WTC11 (cell line): Measurements from ENCODE around the gene TPBGL. TPM values are rescaled to one million over a fixed set of nuclear protein-coding genes. Genes with fewer than 3 reads are reported as not detected.

Experiments used
- ATAC-seq: fragments of 200-7000 bp; cut with Tn5 transposase; 2 replicates; pipeline ENCODE4 v1.10.0; 2021; ENCODE audit warnings: mild to moderate bottlenecking, moderate library complexity
- CTCF ChIA-PET: fragments of 300-600 bp; sonication (Branson Sonifier 250); formaldehyde crosslinking; loops from one replicate; lab custom pipeline; 2021; ENCODE audit warnings: antibody characterized with exemption; lab: Charles Lee
- POLR2A ChIA-PET: fragments of 350-600 bp; sonication (Branson Sonifier 250); formaldehyde crosslinking; loops from one replicate; lab custom pipeline; 2021; ENCODE audit warnings: antibody characterized with exemption; lab: Charles Lee
- DNase-seq: peaks from one replicate; pipeline ENCODE4 v3.0.0; 2021; ENCODE audit warnings: low spot score
- H3K27ac Mint-ChIP-seq: 2 replicates; pipeline ENCODE4 v1.8.0; 2021; ENCODE audit warnings: mixed read lengths
- H3K27me3 Mint-ChIP-seq: 2 replicates; pipeline ENCODE4 v1.8.0; 2021; ENCODE audit warnings: low read depth, mild to moderate bottlenecking, moderate library complexity, mixed read lengths
- H3K36me3 Mint-ChIP-seq: 2 replicates; pipeline ENCODE4 v1.8.0; 2021; ENCODE audit warnings: mixed read lengths
- H3K4me1 Mint-ChIP-seq: 2 replicates; pipeline ENCODE4 v1.8.0; 2022; ENCODE audit warnings: mixed read lengths
- H3K4me3 Mint-ChIP-seq: 2 replicates; pipeline ENCODE4 v1.8.0; 2021; ENCODE audit warnings: mild to moderate bottlenecking, moderate library complexity, mixed read lengths
- H3K9me3 Mint-ChIP-seq: 2 replicates; pipeline ENCODE4 v1.8.0; 2021; ENCODE audit warnings: mixed read lengths
- ATF1 ChIP-seq: sonication (generic); formaldehyde crosslinking; IDR thresholded peaks from 2 replicates; pipeline ENCODE4 v1.8.1; 2023; ENCODE audit warnings: mild to moderate bottlenecking, moderate library complexity, missing genetic modification reagents
- CBFB ChIP-seq: sonication (generic); formaldehyde crosslinking; IDR thresholded peaks from 2 replicates; pipeline ENCODE4 v1.8.1; 2022; ENCODE audit warnings: mild to moderate bottlenecking, low read depth, missing genetic modification reagents
- ETV6 ChIP-seq: sonication (generic); formaldehyde crosslinking; IDR thresholded peaks from 2 replicates; pipeline ENCODE4 v1.8.1; 2022; ENCODE audit warnings: mild to moderate bottlenecking, missing genetic modification reagents
- FOXK1 ChIP-seq: sonication (generic); formaldehyde crosslinking; IDR thresholded peaks from 2 replicates; pipeline ENCODE4 v1.8.0; 2022; ENCODE audit warnings: mild to moderate bottlenecking, moderate library complexity, missing genetic modification reagents
- KAT7 ChIP-seq: sonication (generic); formaldehyde crosslinking; IDR thresholded peaks from 2 replicates; pipeline ENCODE4 v1.8.1; 2023; ENCODE audit warnings: missing genetic modification reagents, mild to moderate bottlenecking, borderline replicate concordance
- MXD4 ChIP-seq: fragments of 250-450 bp; sonication (Bioruptor Pico); IDR thresholded peaks from 2 replicates; pipeline ENCODE4 v1.8.0; 2021; ENCODE audit warnings: mild to moderate bottlenecking, moderate library complexity, borderline replicate concordance
- NR3C1 ChIP-seq: sonication (generic); formaldehyde crosslinking; conservative IDR thresholded peaks from 2 replicates; pipeline ENCODE4 v1.8.1; 2023; ENCODE audit warnings: low read depth, mild to moderate bottlenecking, missing genetic modification reagents
- SMAD4 ChIP-seq: sonication (generic); formaldehyde crosslinking; IDR thresholded peaks from 2 replicates; pipeline ENCODE4 v1.8.0; 2022; ENCODE audit warnings: mild to moderate bottlenecking, missing genetic modification reagents
- ZNF121 ChIP-seq: sonication (generic); formaldehyde crosslinking; IDR thresholded peaks from 2 replicates; pipeline ENCODE4 v1.8.0; 2023; ENCODE audit warnings: missing genetic modification reagents
- ZNF416 ChIP-seq: fragments of 250-450 bp; sonication (Bioruptor Pico); IDR thresholded peaks from 2 replicates; pipeline ENCODE4 v1.9.0; 2021; ENCODE audit warnings: mild to moderate bottlenecking, inconsistent platforms
- ZNF423 ChIP-seq: fragments of 250-450 bp; sonication (Bioruptor Pico); IDR thresholded peaks from 2 replicates; pipeline ENCODE4 v2.1.2; 2022; ENCODE audit warnings: mild to moderate bottlenecking, moderate library complexity
- total RNA-seq: library from RNA; stranded (reverse); gene quantifications from 3 replicates; pipeline ENCODE4 v1.2.3, GENCODE V29; 2021
- TF ChIP-seq, protein P1 (sequence below): fragments of 250-450 bp; sonication (Bioruptor Pico); IDR thresholded peaks from 2 replicates; pipeline ENCODE4 v1.8.0; 2021; ENCODE audit warnings: mild to moderate bottlenecking
- TF ChIP-seq, protein P2 (sequence below): sonication (generic); formaldehyde crosslinking; IDR thresholded peaks from 2 replicates; pipeline ENCODE4 v1.8.1; 2022; ENCODE audit warnings: low read depth, missing genetic modification reagents, borderline replicate concordance
- TF ChIP-seq, protein P3 (sequence below): sonication (generic); formaldehyde crosslinking; IDR thresholded peaks from 2 replicates; pipeline ENCODE4 v1.8.0; 2023; ENCODE audit warnings: mild to moderate bottlenecking, missing genetic modification reagents
- TF ChIP-seq, protein P4 (sequence below): sonication (generic); formaldehyde crosslinking; IDR thresholded peaks from 2 replicates; pipeline ENCODE4 v1.8.0; 2023; ENCODE audit warnings: missing genetic modification reagents
- TF ChIP-seq, protein P5 (sequence below): sonication (generic); formaldehyde crosslinking; IDR thresholded peaks from 2 replicates; pipeline ENCODE4 v1.8.1; 2023; ENCODE audit warnings: mild to moderate bottlenecking, moderate library complexity, missing genetic modification reagents
- TF ChIP-seq, protein P6 (sequence below): sonication (generic); formaldehyde crosslinking; IDR thresholded peaks from 2 replicates; pipeline ENCODE4 v1.8.1; 2023; ENCODE audit warnings: mild to moderate bottlenecking, missing genetic modification reagents, moderate library complexity
- TF ChIP-seq, protein P7 (sequence below): sonication (generic); formaldehyde crosslinking; IDR thresholded peaks from 2 replicates; pipeline ENCODE4 v1.8.1; 2023; ENCODE audit warnings: mild to moderate bottlenecking, missing genetic modification reagents, borderline replicate concordance

TPBGL gene
- total RNA-seq, 1 experiment from 2014 or later, result 0.37 TPM

DNA sequence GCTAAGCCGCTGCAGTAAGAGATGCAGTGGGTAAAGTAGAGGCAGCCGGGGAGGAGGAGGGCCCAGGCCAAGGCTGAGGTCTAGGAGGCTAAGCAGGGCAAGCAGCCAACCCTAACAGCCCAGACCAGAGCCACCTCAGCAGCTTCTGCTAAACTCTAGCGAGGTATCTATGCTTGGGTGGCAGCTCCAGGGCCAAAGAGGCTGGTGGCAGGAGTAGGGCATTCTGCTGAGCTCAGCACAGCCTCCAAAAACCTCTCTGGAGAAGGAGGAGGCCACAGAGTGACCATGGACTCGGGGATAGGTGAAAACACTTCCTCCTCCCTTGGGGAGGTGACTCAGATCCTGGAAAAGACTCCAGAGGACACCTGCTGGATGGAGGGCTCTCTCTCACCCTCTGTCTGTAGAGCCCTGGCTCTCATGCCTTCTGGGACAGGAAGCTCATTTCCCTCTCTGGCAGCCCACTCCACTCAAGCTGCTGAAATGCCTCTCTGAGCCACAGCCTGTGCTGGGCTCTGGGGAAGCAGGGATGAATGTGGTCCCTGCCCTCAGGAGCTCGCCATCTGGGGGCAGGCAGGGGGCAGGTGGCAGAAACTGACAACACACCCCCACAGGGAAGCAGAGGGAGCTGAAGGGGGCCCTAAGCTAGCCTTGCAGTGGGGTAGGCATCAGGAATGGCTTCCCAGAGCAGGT lies 16.5 kb upstream of the TPBGL start (continued):
- TF ChIP-seq CBFB (CRISPR knock-in tag) (no peak), ZNF423 (CRISPR knock-in tag) (no peak)
- TF ChIP-seq, all 79 proteins: peak for 0

DNA sequence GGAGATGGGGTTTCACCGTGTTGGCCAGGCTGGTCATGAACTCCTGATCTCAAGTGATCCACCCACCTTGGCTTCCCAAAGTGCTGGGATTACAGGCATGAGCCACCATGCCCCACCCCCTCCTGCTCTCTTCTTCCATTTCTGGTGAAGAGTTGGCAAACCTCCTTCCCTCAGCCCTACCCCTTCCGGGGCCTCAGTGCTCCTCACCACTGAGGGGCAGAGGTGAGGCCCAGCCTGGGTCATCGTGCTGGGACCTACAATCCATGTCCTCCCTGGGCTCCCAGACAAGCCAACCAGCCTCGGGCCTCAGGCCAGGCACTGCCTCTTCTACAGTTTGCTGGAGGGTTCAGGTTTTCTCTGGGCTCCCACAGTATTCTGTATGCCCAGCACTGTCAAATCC lies 14.8 kb upstream of the TPBGL start:
- H3K36me3 Mint-ChIP-seq, result no peaks in the 10 kb centered on the region
- ATAC-seq, result no peak
- DNase-seq, result no peak
- no peaks in the 10 kb centered on the region; the same call in none of the 2 replicates for H3K27me3 Mint-ChIP-seq
- H3K4me3 Mint-ChIP-seq, result no peak overlapping the region
- no peak overlapping the region for H3K27ac Mint-ChIP-seq
- TF ChIP-seq, protein P1, sequence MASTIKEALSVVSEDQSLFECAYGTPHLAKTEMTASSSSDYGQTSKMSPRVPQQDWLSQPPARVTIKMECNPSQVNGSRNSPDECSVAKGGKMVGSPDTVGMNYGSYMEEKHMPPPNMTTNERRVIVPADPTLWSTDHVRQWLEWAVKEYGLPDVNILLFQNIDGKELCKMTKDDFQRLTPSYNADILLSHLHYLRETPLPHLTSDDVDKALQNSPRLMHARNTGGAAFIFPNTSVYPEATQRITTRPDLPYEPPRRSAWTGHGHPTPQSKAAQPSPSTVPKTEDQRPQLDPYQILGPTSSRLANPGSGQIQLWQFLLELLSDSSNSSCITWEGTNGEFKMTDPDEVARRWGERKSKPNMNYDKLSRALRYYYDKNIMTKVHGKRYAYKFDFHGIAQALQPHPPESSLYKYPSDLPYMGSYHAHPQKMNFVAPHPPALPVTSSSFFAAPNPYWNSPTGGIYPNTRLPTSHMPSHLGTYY (CRISPR knock-in tag), result no peak
- TF ChIP-seq ATF1 (CRISPR knock-in tag) (no peak), ZNF121 (CRISPR knock-in tag) (no peak), ZNF416 (CRISPR knock-in tag) (no peak), KAT7 (CRISPR knock-in tag) (no peak), SMAD4 (CRISPR knock-in tag) (no peak), NR3C1 (no peak), MXD4 (CRISPR knock-in tag) (no peak), ETV6 (CRISPR knock-in tag) (no peak), FOXK1 (CRISPR knock-in tag) (no peak)
- TF ChIP-seq, protein P2, sequence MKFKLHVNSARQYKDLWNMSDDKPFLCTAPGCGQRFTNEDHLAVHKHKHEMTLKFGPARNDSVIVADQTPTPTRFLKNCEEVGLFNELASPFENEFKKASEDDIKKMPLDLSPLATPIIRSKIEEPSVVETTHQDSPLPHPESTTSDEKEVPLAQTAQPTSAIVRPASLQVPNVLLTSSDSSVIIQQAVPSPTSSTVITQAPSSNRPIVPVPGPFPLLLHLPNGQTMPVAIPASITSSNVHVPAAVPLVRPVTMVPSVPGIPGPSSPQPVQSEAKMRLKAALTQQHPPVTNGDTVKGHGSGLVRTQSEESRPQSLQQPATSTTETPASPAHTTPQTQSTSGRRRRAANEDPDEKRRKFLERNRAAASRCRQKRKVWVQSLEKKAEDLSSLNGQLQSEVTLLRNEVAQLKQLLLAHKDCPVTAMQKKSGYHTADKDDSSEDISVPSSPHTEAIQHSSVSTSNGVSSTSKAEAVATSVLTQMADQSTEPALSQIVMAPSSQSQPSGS, result no peak
- TF ChIP-seq, protein P3, sequence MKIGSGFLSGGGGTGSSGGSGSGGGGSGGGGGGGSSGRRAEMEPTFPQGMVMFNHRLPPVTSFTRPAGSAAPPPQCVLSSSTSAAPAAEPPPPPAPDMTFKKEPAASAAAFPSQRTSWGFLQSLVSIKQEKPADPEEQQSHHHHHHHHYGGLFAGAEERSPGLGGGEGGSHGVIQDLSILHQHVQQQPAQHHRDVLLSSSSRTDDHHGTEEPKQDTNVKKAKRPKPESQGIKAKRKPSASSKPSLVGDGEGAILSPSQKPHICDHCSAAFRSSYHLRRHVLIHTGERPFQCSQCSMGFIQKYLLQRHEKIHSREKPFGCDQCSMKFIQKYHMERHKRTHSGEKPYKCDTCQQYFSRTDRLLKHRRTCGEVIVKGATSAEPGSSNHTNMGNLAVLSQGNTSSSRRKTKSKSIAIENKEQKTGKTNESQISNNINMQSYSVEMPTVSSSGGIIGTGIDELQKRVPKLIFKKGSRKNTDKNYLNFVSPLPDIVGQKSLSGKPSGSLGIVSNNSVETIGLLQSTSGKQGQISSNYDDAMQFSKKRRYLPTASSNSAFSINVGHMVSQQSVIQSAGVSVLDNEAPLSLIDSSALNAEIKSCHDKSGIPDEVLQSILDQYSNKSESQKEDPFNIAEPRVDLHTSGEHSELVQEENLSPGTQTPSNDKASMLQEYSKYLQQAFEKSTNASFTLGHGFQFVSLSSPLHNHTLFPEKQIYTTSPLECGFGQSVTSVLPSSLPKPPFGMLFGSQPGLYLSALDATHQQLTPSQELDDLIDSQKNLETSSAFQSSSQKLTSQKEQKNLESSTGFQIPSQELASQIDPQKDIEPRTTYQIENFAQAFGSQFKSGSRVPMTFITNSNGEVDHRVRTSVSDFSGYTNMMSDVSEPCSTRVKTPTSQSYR (CRISPR knock-in tag), result no peak
- TF ChIP-seq, protein P4, sequence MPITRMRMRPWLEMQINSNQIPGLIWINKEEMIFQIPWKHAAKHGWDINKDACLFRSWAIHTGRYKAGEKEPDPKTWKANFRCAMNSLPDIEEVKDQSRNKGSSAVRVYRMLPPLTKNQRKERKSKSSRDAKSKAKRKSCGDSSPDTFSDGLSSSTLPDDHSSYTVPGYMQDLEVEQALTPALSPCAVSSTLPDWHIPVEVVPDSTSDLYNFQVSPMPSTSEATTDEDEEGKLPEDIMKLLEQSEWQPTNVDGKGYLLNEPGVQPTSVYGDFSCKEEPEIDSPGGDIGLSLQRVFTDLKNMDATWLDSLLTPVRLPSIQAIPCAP (CRISPR knock-in tag), result no peak
- TF ChIP-seq, protein P5, sequence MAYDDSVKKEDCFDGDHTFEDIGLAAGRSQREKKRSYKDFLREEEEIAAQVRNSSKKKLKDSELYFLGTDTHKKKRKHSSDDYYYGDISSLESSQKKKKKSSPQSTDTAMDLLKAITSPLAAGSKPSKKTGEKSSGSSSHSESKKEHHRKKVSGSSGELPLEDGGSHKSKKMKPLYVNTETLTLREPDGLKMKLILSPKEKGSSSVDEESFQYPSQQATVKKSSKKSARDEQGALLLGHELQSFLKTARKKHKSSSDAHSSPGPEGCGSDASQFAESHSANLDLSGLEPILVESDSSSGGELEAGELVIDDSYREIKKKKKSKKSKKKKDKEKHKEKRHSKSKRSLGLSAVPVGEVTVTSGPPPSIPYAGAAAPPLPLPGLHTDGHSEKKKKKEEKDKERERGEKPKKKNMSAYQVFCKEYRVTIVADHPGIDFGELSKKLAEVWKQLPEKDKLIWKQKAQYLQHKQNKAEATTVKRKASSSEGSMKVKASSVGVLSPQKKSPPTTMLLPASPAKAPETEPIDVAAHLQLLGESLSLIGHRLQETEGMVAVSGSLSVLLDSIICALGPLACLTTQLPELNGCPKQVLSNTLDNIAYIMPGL, result no peak
- TF ChIP-seq, protein P6, sequence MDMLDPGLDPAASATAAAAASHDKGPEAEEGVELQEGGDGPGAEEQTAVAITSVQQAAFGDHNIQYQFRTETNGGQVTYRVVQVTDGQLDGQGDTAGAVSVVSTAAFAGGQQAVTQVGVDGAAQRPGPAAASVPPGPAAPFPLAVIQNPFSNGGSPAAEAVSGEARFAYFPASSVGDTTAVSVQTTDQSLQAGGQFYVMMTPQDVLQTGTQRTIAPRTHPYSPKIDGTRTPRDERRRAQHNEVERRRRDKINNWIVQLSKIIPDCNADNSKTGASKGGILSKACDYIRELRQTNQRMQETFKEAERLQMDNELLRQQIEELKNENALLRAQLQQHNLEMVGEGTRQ, result no peak
- TF ChIP-seq, protein P7, sequence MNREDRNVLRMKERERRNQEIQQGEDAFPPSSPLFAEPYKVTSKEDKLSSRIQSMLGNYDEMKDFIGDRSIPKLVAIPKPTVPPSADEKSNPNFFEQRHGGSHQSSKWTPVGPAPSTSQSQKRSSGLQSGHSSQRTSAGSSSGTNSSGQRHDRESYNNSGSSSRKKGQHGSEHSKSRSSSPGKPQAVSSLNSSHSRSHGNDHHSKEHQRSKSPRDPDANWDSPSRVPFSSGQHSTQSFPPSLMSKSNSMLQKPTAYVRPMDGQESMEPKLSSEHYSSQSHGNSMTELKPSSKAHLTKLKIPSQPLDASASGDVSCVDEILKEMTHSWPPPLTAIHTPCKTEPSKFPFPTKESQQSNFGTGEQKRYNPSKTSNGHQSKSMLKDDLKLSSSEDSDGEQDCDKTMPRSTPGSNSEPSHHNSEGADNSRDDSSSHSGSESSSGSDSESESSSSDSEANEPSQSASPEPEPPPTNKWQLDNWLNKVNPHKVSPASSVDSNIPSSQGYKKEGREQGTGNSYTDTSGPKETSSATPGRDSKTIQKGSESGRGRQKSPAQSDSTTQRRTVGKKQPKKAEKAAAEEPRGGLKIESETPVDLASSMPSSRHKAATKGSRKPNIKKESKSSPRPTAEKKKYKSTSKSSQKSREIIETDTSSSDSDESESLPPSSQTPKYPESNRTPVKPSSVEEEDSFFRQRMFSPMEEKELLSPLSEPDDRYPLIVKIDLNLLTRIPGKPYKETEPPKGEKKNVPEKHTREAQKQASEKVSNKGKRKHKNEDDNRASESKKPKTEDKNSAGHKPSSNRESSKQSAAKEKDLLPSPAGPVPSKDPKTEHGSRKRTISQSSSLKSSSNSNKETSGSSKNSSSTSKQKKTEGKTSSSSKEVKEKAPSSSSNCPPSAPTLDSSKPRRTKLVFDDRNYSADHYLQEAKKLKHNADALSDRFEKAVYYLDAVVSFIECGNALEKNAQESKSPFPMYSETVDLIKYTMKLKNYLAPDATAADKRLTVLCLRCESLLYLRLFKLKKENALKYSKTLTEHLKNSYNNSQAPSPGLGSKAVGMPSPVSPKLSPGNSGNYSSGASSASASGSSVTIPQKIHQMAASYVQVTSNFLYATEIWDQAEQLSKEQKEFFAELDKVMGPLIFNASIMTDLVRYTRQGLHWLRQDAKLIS (CRISPR knock-in tag), result no peak
- H3K9me3 Mint-ChIP-seq, result no peaks in the 10 kb centered on the region; the same call in 1 of the 2 replicates
- POLR2A ChIA-PET, result no interaction called here
- H3K4me1 Mint-ChIP-seq, result peaks cover 7% of the 10 kb centered on the region; the same call in 1 of the 2 replicates
- CTCF ChIA-PET, result interaction anchor here (0.6 to 4.2 kb wide), 7 partner anchors 11 to 85 kb away, joined by 3 to 46 read pairs (median 4); partner anchors contain the start of gene TPBGL
